ENCODE measurements around the gene MCOLN3.

- TF ChIP-seq CTCF (IDR thresholded peaks at IDR 0.05; ENCODE audit: low read depth, low read length) (no peak), POLR2A (IDR thresholded peaks at IDR 0.05; ENCODE audit: extremely low read depth, insufficient read length) (no peak), MAX (IDR thresholded peaks at IDR 0.05; ENCODE audit: low read depth, low read length) (no peak), MYC (IDR thresholded peaks at IDR 0.05; ENCODE audit: low read depth, low read length) (no peak)
These were observed 1.2 kb downstream of the MCOLN3 start for GRCh38 chr1:85047144-85047471.
